Tibial artery (tissue), 4 donors: ENCODE measurements around the gene EVA1B.
A peak's percentile ranks its signal among the peaks of the same experiment; 100 is the strongest.

ENCODE experiments used
- DNase-seq, 2 donors: peaks; one replicate each; pipeline ENCODE4 v3.0.0-alpha.2; 2019
- H3K27ac ChIP-seq, 2 donors: fragments of 200-600 bp; sonication (generic) in 1 of 2; 1 replicate in 1 of 2; 2 replicates in 1 of 2; pipeline ENCODE4 v1.5.1; 2018 to 2019; ENCODE audit warnings: mild to moderate bottlenecking in 1 of 2
- H3K27me3 ChIP-seq, 2 donors: fragments of 200-600 bp; sonication (generic) in 1 of 2; one replicate each; pipeline versions ENCODE4 v1.5.1 to v1.6.0; 2016 to 2019
- H3K36me3 ChIP-seq, 3 donors: fragments of 200-600 bp; sonication (generic) in 2 of 3; one replicate each; pipeline ENCODE4 v1.5.1; 2016 to 2019; ENCODE audit warnings: mild to moderate bottlenecking in 2 of 3
- H3K4me1 ChIP-seq, 4 donors: fragments of 200-600 bp; sonication (generic) in 2 of 4; 1 replicate in 3 of 4; 2 replicates in 1 of 4; pipeline ENCODE4 v1.5.1; 2016 to 2019
- H3K4me3 ChIP-seq, 2 donors: fragments of 200-600 bp; sonication (generic) in 1 of 2; 1 replicate in 1 of 2; 2 replicates in 1 of 2; pipeline ENCODE4 v1.5.1; 2018 to 2019; ENCODE audit warnings: mild to moderate bottlenecking in 2 of 2
- H3K9me3 ChIP-seq, 3 donors: fragments of 200-600 bp; sonication (generic) in 1 of 3; one replicate each; pipeline ENCODE4 v1.5.1; 2016 to 2019
- CTCF ChIP-seq, 2 experiments: fragments of 200-600 bp in 1 of 2; fragments of 450-650 bp in 1 of 2; IDR thresholded peaks; one replicate each; pipeline ENCODE4 v1.5.1; 2017 to 2019; ENCODE audit warnings: antibody characterized with exemption in 2 of 2, mild to moderate bottlenecking in 1 of 2, moderate library complexity in 1 of 2
- intact Hi-C: fragments of 100-400 bp; cut with DNase I; formaldehyde crosslinking; loops from one replicate; pipeline ENCODE4 v1.15.0; 2023; ENCODE audit warnings: low total_unique reads

EVA1B gene

GRCh38 chr1:36284517-36284916 lies 38.9 kb downstream of the EVA1B start:
- intact Hi-C loops, result loop anchor here (10.0 kb wide), 2 partner anchors 60 to 100 kb away; partner anchors contain the start of gene THRAP3
- Histone ChIP-seq H3K9me3 (no peaks in the 10 kb centered on the region), H3K27ac (no peak overlapping the region), H3K4me1 (peaks cover 0 to 36% (median 15%) of the 10 kb centered on the region in 4 donors), H3K36me3 (peaks cover 29 to 62% (median 50%) of the 10 kb centered on the region in 3 donors), H3K4me3 (no peak overlapping the region), H3K27me3 (no peaks in the 10 kb centered on the region)
- no peak for DNase-seq
- no peak for TF ChIP-seq CTCF (IDR thresholded peaks at IDR 0.05)

GRCh38 chr1:36284061-36284460 lies 39.4 kb downstream of the EVA1B start:
- H3K9me3 ChIP-seq, result no peaks in the 10 kb centered on the region
- H3K27me3 ChIP-seq, result no peaks in the 10 kb centered on the region
- no peak overlapping the region for H3K27ac ChIP-seq
- H3K4me1 ChIP-seq, result peaks cover 0 to 36% (median 20%) of the 10 kb centered on the region in 4 donors
- intact Hi-C loops, result loop anchor here (10.0 kb wide), 2 partner anchors 59 to 99 kb away; partner anchors contain the start of gene THRAP3
- TF ChIP-seq CTCF (IDR thresholded peaks at IDR 0.05), result no peak
- H3K36me3 ChIP-seq, result peaks cover 24 to 58% (median 46%) of the 10 kb centered on the region in 3 donors
- DNase-seq, result no peak
- H3K4me3 ChIP-seq, result no peak overlapping the region

- Histone ChIP-seq H3K36me3 (peaks cover 0 to 25% (median 13%) of the 10 kb centered on the region in 3 donors), H3K27me3 (no peaks in the 10 kb centered on the region), H3K9me3 (no peaks in the 10 kb centered on the region), H3K4me3 (no peak overlapping the region), H3K4me1 (peaks cover 0 to 37% (median 23%) of the 10 kb centered on the region in 4 donors), H3K27ac (peak overlapping the region in 1 of 2 donors; percentile 14)
- intact Hi-C loops, result loop anchor here (10.0 kb wide), 2 partner anchors 55 to 95 kb away; partner anchors contain the start of gene THRAP3
- DNase-seq, result no peak
- TF ChIP-seq CTCF (IDR thresholded peaks at IDR 0.05), result no peak
These were observed 43.6 kb downstream of the EVA1B start for GRCh38 chr1:36279789-36280296.

GRCh38 chr1:36279110-36279788 lies 44.2 kb downstream of the EVA1B start:
- intact Hi-C loops, result no loop called here
- DNase-seq, result no peak
- Histone ChIP-seq H3K27me3 (no peaks in the 10 kb centered on the region), H3K4me3 (no peak overlapping the region), H3K36me3 (peaks cover 0 to 19% (median 7%) of the 10 kb centered on the region in 3 donors), H3K27ac (peak overlapping the region in 1 of 2 donors; percentile 14), H3K4me1 (peaks cover 0 to 33% (median 19%) of the 10 kb centered on the region in 4 donors), H3K9me3 (no peaks in the 10 kb centered on the region)
- no peak for TF ChIP-seq CTCF (IDR thresholded peaks at IDR 0.05)

- H3K27me3 ChIP-seq, result no peaks in the 10 kb centered on the region
- intact Hi-C loops, result no loop called here
- peaks cover 0 to 24% (median 17%) of the 10 kb centered on the region in 4 donors for H3K4me1 ChIP-seq
- H3K4me3 ChIP-seq, result no peak overlapping the region
- no peak overlapping the region for H3K27ac ChIP-seq
- no peaks in the 10 kb centered on the region for H3K9me3 ChIP-seq
- no peak for TF ChIP-seq CTCF (IDR thresholded peaks at IDR 0.05)
- H3K36me3 ChIP-seq, result peaks cover 0 to 9% (median 6%) of the 10 kb centered on the region in 3 donors
- DNase-seq, result no peak
These were observed 46.8 kb downstream of the EVA1B start for GRCh38 chr1:36276688-36277087.
